ENCODE measurements around the gene MEIOC. TPM values are rescaled to one million over a fixed set of nuclear protein-coding genes. Genes with fewer than 3 reads are reported as not detected.
"Not testable (repeated sequence)": the region's sequence is repeated elsewhere in the genome, so short reads cannot be mapped to it uniquely, and the experiment has no call there.

MEIOC gene
- total RNA-seq, 2 donors from 2014 or later, result not detected

GRCh38 chr17:44672479-44673093 is 16.3 kb downstream of the MEIOC start:
- no peaks in the 10 kb centered on the region for H3K27me3 ChIP-seq (replicated peaks; ENCODE audit: insufficient read depth)
- H3K4me1 ChIP-seq (ENCODE audit: control insufficient read depth in 1 of 2, low read depth in 2 of 2), result no peaks in the 10 kb centered on the region
- H3K4me3 ChIP-seq, result no peak overlapping the region
- ATAC-seq (ENCODE audit: insufficient number of reproducible peaks, low FRiP score, low read depth) (no peak), DNase-seq (ENCODE audit: low spot score) (no peak)
- no peak overlapping the region for H3K27ac ChIP-seq
- no peaks in the 10 kb centered on the region for H3K36me3 ChIP-seq
- TF ChIP-seq, protein P1, sequence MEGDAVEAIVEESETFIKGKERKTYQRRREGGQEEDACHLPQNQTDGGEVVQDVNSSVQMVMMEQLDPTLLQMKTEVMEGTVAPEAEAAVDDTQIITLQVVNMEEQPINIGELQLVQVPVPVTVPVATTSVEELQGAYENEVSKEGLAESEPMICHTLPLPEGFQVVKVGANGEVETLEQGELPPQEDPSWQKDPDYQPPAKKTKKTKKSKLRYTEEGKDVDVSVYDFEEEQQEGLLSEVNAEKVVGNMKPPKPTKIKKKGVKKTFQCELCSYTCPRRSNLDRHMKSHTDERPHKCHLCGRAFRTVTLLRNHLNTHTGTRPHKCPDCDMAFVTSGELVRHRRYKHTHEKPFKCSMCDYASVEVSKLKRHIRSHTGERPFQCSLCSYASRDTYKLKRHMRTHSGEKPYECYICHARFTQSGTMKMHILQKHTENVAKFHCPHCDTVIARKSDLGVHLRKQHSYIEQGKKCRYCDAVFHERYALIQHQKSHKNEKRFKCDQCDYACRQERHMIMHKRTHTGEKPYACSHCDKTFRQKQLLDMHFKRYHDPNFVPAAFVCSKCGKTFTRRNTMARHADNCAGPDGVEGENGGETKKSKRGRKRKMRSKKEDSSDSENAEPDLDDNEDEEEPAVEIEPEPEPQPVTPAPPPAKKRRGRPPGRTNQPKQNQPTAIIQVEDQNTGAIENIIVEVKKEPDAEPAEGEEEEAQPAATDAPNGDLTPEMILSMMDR (IDR thresholded peaks at IDR 0.05), result peak; percentile 23
- no peaks in the 10 kb centered on the region for H3K9me3 ChIP-seq

DNA sequence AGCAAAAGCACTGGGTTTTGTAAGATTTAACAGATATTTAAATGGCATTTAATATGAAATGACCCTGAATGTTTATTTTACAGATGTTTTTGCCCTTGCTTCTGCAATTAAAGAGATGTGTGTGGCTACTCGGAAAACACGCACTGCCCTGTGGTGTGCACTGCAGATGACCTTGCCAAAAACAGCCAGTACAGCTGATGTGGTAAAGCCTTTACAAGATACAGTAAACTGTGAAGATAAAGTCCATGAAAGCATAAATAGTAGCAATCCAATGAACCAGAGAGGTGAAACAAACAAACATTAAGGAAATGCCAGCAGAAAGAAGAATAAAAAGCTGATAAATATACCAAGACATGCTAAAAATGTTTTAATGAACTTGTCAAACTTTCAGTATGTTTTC is 17.6 kb downstream of the MEIOC start:
- Histone ChIP-seq H3K36me3 (peaks cover 4% of the 10 kb centered on the region), H3K27ac (no peak overlapping the region), H3K27me3 (replicated peaks; ENCODE audit: insufficient read depth) (no peaks in the 10 kb centered on the region), H3K4me3 (no peak overlapping the region), H3K9me3 (no peaks in the 10 kb centered on the region), H3K4me1 (ENCODE audit: control insufficient read depth in 1 of 2, low read depth in 2 of 2) (no peaks in the 10 kb centered on the region)
- TF ChIP-seq, protein P1 (IDR thresholded peaks at IDR 0.05), result no peak
- DNase-seq (ENCODE audit: low spot score), result no peak
- no peak for ATAC-seq (ENCODE audit: insufficient number of reproducible peaks, low FRiP score, low read depth)

DNA sequence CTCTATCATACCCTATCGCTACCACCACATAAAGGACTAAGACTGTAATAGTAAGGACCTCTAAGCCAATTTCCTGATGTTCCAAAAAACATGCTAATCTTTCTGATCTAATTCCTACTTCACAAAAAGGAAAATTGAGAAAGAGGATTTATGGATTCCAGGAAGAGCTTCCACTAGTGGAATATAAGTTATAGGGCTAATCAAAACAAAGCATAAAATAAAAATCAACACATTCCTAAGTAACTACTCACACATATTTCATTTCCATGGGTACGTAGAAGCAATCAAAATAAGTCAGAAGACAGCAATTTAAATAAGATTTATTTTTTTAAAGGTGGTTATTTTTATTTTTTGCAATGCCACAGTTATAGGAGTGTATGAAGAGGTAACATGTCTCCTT is 20.9 kb downstream of the MEIOC start:
- TF ChIP-seq, protein P1 (IDR thresholded peaks at IDR 0.05), result no peak
- ATAC-seq (ENCODE audit: insufficient number of reproducible peaks, low FRiP score, low read depth) (no peak), DNase-seq (ENCODE audit: low spot score) (no peak)
- H3K9me3 ChIP-seq, result no peaks in the 10 kb centered on the region
- no peak overlapping the region for H3K4me3 ChIP-seq
- no peaks in the 10 kb centered on the region for H3K4me1 ChIP-seq (ENCODE audit: control insufficient read depth in 1 of 2, low read depth in 2 of 2)
- H3K27ac ChIP-seq, result no peak overlapping the region
- peaks cover 20% of the 10 kb centered on the region for H3K36me3 ChIP-seq
- no peaks in the 10 kb centered on the region for H3K27me3 ChIP-seq (replicated peaks; ENCODE audit: insufficient read depth)

DNA sequence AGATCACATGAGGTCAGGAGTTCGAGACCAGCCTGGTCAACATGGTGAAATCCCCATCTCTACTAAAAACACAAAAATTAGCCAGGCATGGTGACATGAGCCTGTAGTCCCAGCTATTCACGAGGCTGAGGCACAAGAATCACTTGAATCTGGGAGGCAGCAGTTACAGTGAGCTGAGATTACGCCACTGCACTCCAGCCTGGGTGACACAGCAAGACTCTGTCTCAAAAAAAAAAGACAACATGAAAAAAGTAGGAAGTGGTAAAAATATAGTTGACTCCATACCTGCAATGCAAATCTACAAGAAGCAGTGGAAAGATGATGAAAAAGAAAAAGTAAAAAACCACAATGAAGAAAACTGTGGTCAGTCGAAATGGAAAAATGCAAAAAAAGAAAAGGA is 27.0 kb downstream of the MEIOC start:
- H3K27ac ChIP-seq; H3K4me1 ChIP-seq (ENCODE audit: control insufficient read depth in 1 of 2, low read depth in 2 of 2); H3K27me3 ChIP-seq (replicated peaks; ENCODE audit: insufficient read depth); DNase-seq (ENCODE audit: low spot score); ATAC-seq (ENCODE audit: insufficient number of reproducible peaks, low FRiP score, low read depth); H3K4me3 ChIP-seq; H3K9me3 ChIP-seq: not testable (repeated sequence)
- H3K36me3 ChIP-seq, result peaks cover 20% of the 10 kb centered on the region

DNA sequence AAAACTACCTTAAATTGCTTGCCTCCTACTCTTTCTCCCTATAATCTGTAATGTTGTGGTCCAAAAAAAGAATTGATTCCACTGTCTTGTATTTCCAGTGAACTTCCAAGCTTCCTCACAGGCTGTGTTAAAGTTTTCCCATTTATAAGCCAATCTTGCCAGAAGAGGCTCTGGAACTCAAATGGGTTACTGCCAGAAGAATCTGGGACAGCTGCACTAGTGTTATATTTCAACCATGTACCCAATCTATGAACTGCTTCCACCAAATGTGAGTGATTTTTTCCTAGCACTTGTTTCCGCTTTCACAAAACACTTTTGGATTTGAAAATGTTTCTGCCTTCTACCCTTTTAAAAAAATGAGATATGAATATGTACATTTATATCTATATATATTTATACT is 31.5 kb downstream of the MEIOC start:
- DNase-seq (ENCODE audit: low spot score), result no peak
- Histone ChIP-seq H3K27ac (no peak overlapping the region), H3K27me3 (replicated peaks; ENCODE audit: insufficient read depth) (no peaks in the 10 kb centered on the region), H3K9me3 (no peaks in the 10 kb centered on the region), H3K4me1 (ENCODE audit: control insufficient read depth in 1 of 2, low read depth in 2 of 2) (peaks cover 0 to 19% of the 10 kb centered on the region in 2 donors), H3K36me3 (no peaks in the 10 kb centered on the region), H3K4me3 (no peak overlapping the region)
- ATAC-seq (ENCODE audit: insufficient number of reproducible peaks, low FRiP score, low read depth), result no peak
- TF ChIP-seq, protein P1 (IDR thresholded peaks at IDR 0.05), result no peak

DNA sequence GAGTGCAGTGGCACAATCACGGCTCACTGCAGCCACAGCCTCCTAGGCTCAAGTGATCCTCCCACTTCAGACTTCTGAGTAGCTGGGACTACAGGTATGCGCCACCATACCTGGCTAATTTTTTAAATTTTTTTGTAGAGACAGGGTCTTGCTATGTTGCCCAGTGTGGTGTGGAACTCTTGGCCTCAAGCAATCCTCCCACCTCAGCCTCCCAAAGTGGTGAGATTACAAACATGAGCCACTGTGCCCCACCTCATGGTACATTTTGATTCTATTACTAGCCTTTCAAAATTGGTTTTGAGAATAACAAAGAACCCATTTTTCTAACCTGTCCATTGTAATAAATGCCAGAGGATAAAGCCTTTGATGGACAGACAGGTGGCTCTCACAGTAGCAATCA is 31.9 kb downstream of the MEIOC start:
- H3K27me3 ChIP-seq (replicated peaks; ENCODE audit: insufficient read depth), result no peaks in the 10 kb centered on the region
- H3K27ac ChIP-seq, result no peak overlapping the region
- no peak for DNase-seq (ENCODE audit: low spot score)
- no peaks in the 10 kb centered on the region for H3K9me3 ChIP-seq
- peaks cover 0 to 19% of the 10 kb centered on the region in 2 donors for H3K4me1 ChIP-seq (ENCODE audit: control insufficient read depth in 1 of 2, low read depth in 2 of 2)
- ATAC-seq (ENCODE audit: insufficient number of reproducible peaks, low FRiP score, low read depth), result no peak
- TF ChIP-seq, protein P1 (IDR thresholded peaks at IDR 0.05), result no peak
- no peaks in the 10 kb centered on the region for H3K36me3 ChIP-seq
- H3K4me3 ChIP-seq, result peak overlapping the region; percentile 79
